Pancreas (tissue), 10 donors: ENCODE results near the gene PDE10A. TPM values are rescaled to one million over a fixed set of nuclear protein-coding genes. Genes with fewer than 3 reads are reported as not detected.

Source experiments
- ATAC-seq, 4 donors: fragments of 200-7000 bp; cut with Tn5 transposase; one replicate each; pipeline versions ENCODE4 v1.8.0 to v1.9.1; 2020; ENCODE audit warnings: mild to moderate bottlenecking in 4 of 4, moderate library complexity in 4 of 4
- DNase-seq, 6 donors: peaks; one replicate each; pipeline ENCODE4 v3.0.0-alpha.2; 2020
- FAIRE-seq: peaks from 2 replicates; lab custom pipeline; 2012; peaks lifted over from hg19 to GRCh38; lab: Jason Lieb, UNC
- H3K27ac ChIP-seq, 4 donors: fragments of 200-600 bp; sonication (generic); 1 replicate in 3 of 4; 2 replicates in 1 of 4; pipeline versions ENCODE4 v1.5.0 to v1.8.0; 2020
- H3K27me3 ChIP-seq, 4 donors: fragments of 200-600 bp; one replicate each; pipeline ENCODE4 v1.8.0; 2021
- H3K36me3 ChIP-seq, 3 donors: fragments of 200-600 bp; sonication (generic) in 1 of 3; one replicate each; pipeline versions ENCODE4 v1.5.0 to v1.8.0; 2020 to 2021
- H3K4me1 ChIP-seq, 3 donors: fragments of 200-600 bp; one replicate each; pipeline ENCODE4 v1.8.0; 2021
- H3K4me3 ChIP-seq, 4 donors: fragments of 200-600 bp; sonication (generic) in 2 of 4; one replicate each; pipeline versions ENCODE4 v1.5.0 to v1.8.0; 2020 to 2021
- H3K9me3 ChIP-seq, 4 donors: fragments of 200-600 bp; one replicate each; pipeline ENCODE4 v1.8.0; 2021
- CTCF ChIP-seq, 4 donors: fragments of 200-600 bp; sonication (generic) in 3 of 4; IDR thresholded peaks; one replicate each; pipeline versions ENCODE4 v1.5.0 to v1.8.0; 2021; ENCODE audit warnings: antibody characterized with exemption in 4 of 4
- WGBS, 2 donors: extraction: QIAGEN DNeasy Blood & Tissue Kit; methylation state at CpG; one replicate each; pipeline ENCODE4 v1.1.7; 2013; 5-methylcytosine and 5-hydroxymethylcytosine counted together
- intact Hi-C, 3 donors: fragments of 100-400 bp; cut with DNase I; formaldehyde crosslinking; loops; one replicate each; pipeline versions ENCODE4 v1.11.1 to v1.14.2; 2022
- polyA plus RNA-seq, 2 donors: library from polyadenylated mRNA; stranded (reverse); fragments of 200-250 nt; gene quantifications; one replicate each; pipeline ENCODE4 v1.2.3, GENCODE V29; 2013
- total RNA-seq, 6 donors: library from RNA; stranded (reverse); fragmentation: NEBNext Ultra II Directional in 4 of 6; extraction: Animal tissue kit (Norgen Biotek cat#: 25700) in 4 of 6; gene quantifications; one replicate each; pipeline versions ENCODE4 v1.2.1 to v1.2.4, GENCODE V29; 2021 to 2023
- donor health status: healthy with polysubstance abuse.
- donor health status: DM: no; HTN: no; CAD: no; lungs with moderate emphysema.
- donor health status: DM: no; HTN: no; CAD: no.
- donor health status: control.
- donor health status: control.
- donor health status: Bipolar disorder and iron deficiency.
- donor health status: DM: yes; HTN: yes; CAD: no.
- donor health status: DM: no; HTN: no; CAD: no.
- donor health status: DM: no; HTN: no; CAD: no.
- donor health status: DM: yes; HTN: yes; CAD: no.

PDE10A gene
- total and polyA plus RNA-seq, 8 donors: 0.83 to 5.7 (median 2.7) TPM

- WGBS, 2 donors: 53 to 67% methylated on average over 6 of the region's 6 CpGs
- ATAC-seq (no peak), DNase-seq (no peak), FAIRE-seq (no peak)
- intact Hi-C loops: no loop called here
- Histone ChIP-seq H3K27me3 (no peaks in the 10 kb centered on the region), H3K4me3 (no peak overlapping the region), H3K9me3 (no peaks in the 10 kb centered on the region), H3K27ac (no peak overlapping the region), H3K36me3 (no peaks in the 10 kb centered on the region), H3K4me1 (no peaks in the 10 kb centered on the region)
- no peak for TF ChIP-seq CTCF (IDR thresholded peaks at IDR 0.05)
Measured at GRCh38 chr6:165292657-165293056, 370.4 kb downstream of the PDE10A start.
